Ascending aorta (tissue), 2 donors: ENCODE measurements around the gene IL4R. TPM values are rescaled to one million over a fixed set of nuclear protein-coding genes. Genes with fewer than 3 reads are reported as not detected.

Experiments used
- DNase-seq, 2 donors: peaks; one replicate each; pipeline ENCODE4 v3.0.0-alpha.2; 2019; ENCODE audit warnings: low spot score in 2 of 2
- H3K27ac ChIP-seq, 2 donors: fragments of 200-600 bp; sonication (generic); one replicate each; pipeline ENCODE4 v1.5.1; 2016 to 2017; ENCODE audit warnings: mild to moderate bottlenecking in 1 of 2
- H3K27me3 ChIP-seq: fragments of 200-600 bp; sonication (generic); one replicate; pipeline ENCODE4 v1.5.1; 2017
- H3K36me3 ChIP-seq, 2 donors: fragments of 200-600 bp; sonication (generic); one replicate each; pipeline ENCODE4 v1.5.1; 2016
- H3K4me1 ChIP-seq, 2 donors: fragments of 200-600 bp; sonication (generic); one replicate each; pipeline ENCODE4 v1.5.1; 2016 to 2017; ENCODE audit warnings: mild to moderate bottlenecking in 1 of 2
- H3K4me3 ChIP-seq, 2 donors: fragments of 200-600 bp; sonication (generic); one replicate each; pipeline ENCODE4 v1.5.1; 2016 to 2017; ENCODE audit warnings: mild to moderate bottlenecking in 1 of 2
- H3K9me3 ChIP-seq, 2 donors: fragments of 200-600 bp; sonication (generic); one replicate each; pipeline ENCODE4 v1.5.1; 2016
- CTCF ChIP-seq, 3 experiments: fragments of 200-600 bp in 2 of 3; fragments of 450-650 bp in 1 of 3; sonication (generic) in 2 of 3; IDR thresholded peaks; one replicate each; pipeline ENCODE4 v1.5.1; 2016 to 2019; ENCODE audit warnings: antibody characterized with exemption in 3 of 3, mild to moderate bottlenecking in 1 of 3, moderate library complexity in 1 of 3
- intact Hi-C: fragments of 100-400 bp; cut with DNase I; formaldehyde crosslinking; loops from one replicate; pipeline ENCODE4 v1.15.1; 2023
- total RNA-seq: library from RNA; depleted of rRNA; stranded (reverse); fragments of >200 nt; gene quantifications from one replicate; pipeline ENCODE4 v1.1.0, GENCODE V29; 2016

Gene IL4R
- total RNA-seq, 1 donor from 2014 or later, result 88.7 TPM

GRCh38 chr16:27314986-27315332, 1.2 kb downstream of the IL4R start:
- intact Hi-C loops, result loop anchor here (5.0 to 10.0 kb wide), 2 partner anchors 50 to 78 kb away; no protein-coding TSS in a partner anchor
- no peaks in the 10 kb centered on the region for H3K9me3 ChIP-seq
- no peak for DNase-seq
- H3K36me3 ChIP-seq, result no peaks in the 10 kb centered on the region
- H3K27ac ChIP-seq, result peak overlapping the region; percentile 93 to 98
- H3K27me3 ChIP-seq, result no peaks in the 10 kb centered on the region
- H3K4me3 ChIP-seq, result peak overlapping the region; percentile 85 to 90
- no peak for TF ChIP-seq CTCF (IDR thresholded peaks at IDR 0.05)
- peaks cover 3 to 18% of the 10 kb centered on the region in 2 donors for H3K4me1 ChIP-seq

- TF ChIP-seq CTCF (IDR thresholded peaks at IDR 0.05), result no peak
- Histone ChIP-seq H3K4me3 (peak overlapping the region; percentile 85 to 90), H3K4me1 (peaks cover 3 to 18% of the 10 kb centered on the region in 2 donors), H3K9me3 (no peaks in the 10 kb centered on the region), H3K27ac (peak overlapping the region; percentile 93 to 98), H3K36me3 (no peaks in the 10 kb centered on the region), H3K27me3 (no peaks in the 10 kb centered on the region)
- DNase-seq, result peak; percentile 23 to 87
- intact Hi-C loops, result loop anchor here (10.0 kb wide), 1 partner anchor 49 kb away; no protein-coding TSS in a partner anchor
Measured at GRCh38 chr16:27315333-27316037, 1.7 kb downstream of the IL4R start.

GRCh38 chr16:27316038-27316680, 2.4 kb downstream of the IL4R start:
- Histone ChIP-seq H3K27ac (peak overlapping the region; percentile 93 to 98), H3K27me3 (no peaks in the 10 kb centered on the region), H3K4me3 (peak overlapping the region; percentile 85 to 90), H3K36me3 (no peaks in the 10 kb centered on the region), H3K4me1 (peaks cover 7 to 19% of the 10 kb centered on the region in 2 donors), H3K9me3 (no peaks in the 10 kb centered on the region)
- DNase-seq, result no peak
- intact Hi-C loops, result loop anchor here (10.0 kb wide), 1 partner anchor 49 kb away; no protein-coding TSS in a partner anchor
- no peak for TF ChIP-seq CTCF (IDR thresholded peaks at IDR 0.05)

GRCh38 chr16:27317320-27317719, 3.5 kb downstream of the IL4R start:
- Histone ChIP-seq H3K9me3 (no peaks in the 10 kb centered on the region), H3K27ac (peak overlapping the region; percentile 93 to 98), H3K4me3 (peak overlapping the region in 1 of 2 donors; percentile 2), H3K4me1 (peaks cover 11 to 23% of the 10 kb centered on the region in 2 donors), H3K36me3 (no peaks in the 10 kb centered on the region), H3K27me3 (no peaks in the 10 kb centered on the region)
- intact Hi-C loops, result loop anchor here (10.0 kb wide), 1 partner anchor 47 kb away; no protein-coding TSS in a partner anchor
- TF ChIP-seq CTCF (IDR thresholded peaks at IDR 0.05), result no peak
- peak in 1 of 2 donors; percentile 61 for DNase-seq

GRCh38 chr16:27317738-27318391, 4.1 kb downstream of the IL4R start:
- intact Hi-C loops, result loop anchor here (10.0 kb wide), 1 partner anchor 47 kb away; no protein-coding TSS in a partner anchor
- Histone ChIP-seq H3K9me3 (no peaks in the 10 kb centered on the region), H3K4me3 (peak overlapping the region; percentile 2 to 10), H3K27ac (peak overlapping the region; percentile 93 to 98), H3K27me3 (no peaks in the 10 kb centered on the region), H3K4me1 (peaks cover 11 to 23% of the 10 kb centered on the region in 2 donors), H3K36me3 (no peaks in the 10 kb centered on the region)
- peak in 1 of 2 donors; percentile 57 for DNase-seq
- no peak for TF ChIP-seq CTCF (IDR thresholded peaks at IDR 0.05)
